HepG2 (cell line): ENCODE measurements around the gene SNRPD2. TPM values are rescaled to one million over a fixed set of nuclear protein-coding genes. Genes with fewer than 3 reads are reported as not detected.

Experiments
- CREM ChIP-seq, 2 experiments: sonication (generic) in 1 of 2; formaldehyde crosslinking in 1 of 2; IDR thresholded peaks; 2 replicates each; pipeline versions ENCODE4 v1.4.0 to v1.6.1; 2016 to 2020; ENCODE audit warnings: antibody characterized with exemption in 1 of 2, mild to moderate bottlenecking in 1 of 2, missing genetic modification reagents in 1 of 2
- ELF3 ChIP-seq: IDR thresholded peaks from 2 replicates; pipeline ENCODE4 v1.6.1; 2016; ENCODE audit warnings: missing genetic modification reagents, missing compliant biosample characterization
- FOSL2 ChIP-seq: sonication (generic); formaldehyde crosslinking; IDR thresholded peaks from 2 replicates; pipeline ENCODE4 v1.4.0; 2020; ENCODE audit warnings: missing genetic modification reagents
- FOXA3 ChIP-seq: IDR thresholded peaks from 2 replicates; pipeline ENCODE4 v1.6.1; 2016; ENCODE audit warnings: missing genetic modification reagents, missing compliant biosample characterization
- GABPA ChIP-seq, 2 experiments: IDR thresholded peaks; 2 replicates each; pipeline ENCODE4 v1.6.1; 2011 to 2016; ENCODE audit warnings: low read depth in 2 of 2, low read length in 1 of 2, missing biosample characterization in 1 of 2, missing genetic modification characterization in 1 of 2
- HCFC1 ChIP-seq: fragments of 150-350 bp; IDR thresholded peaks from 2 replicates; pipeline ENCODE4 v1.6.1; 2014; ENCODE audit warnings: low read depth, low read length
- HDAC1 ChIP-seq: sonication (generic); formaldehyde crosslinking; IDR thresholded peaks from 2 replicates; pipeline ENCODE4 v1.5.1; 2020; ENCODE audit warnings: mild to moderate bottlenecking, missing genetic modification reagents
- HDAC2 ChIP-seq: sonication (generic); formaldehyde crosslinking; IDR thresholded peaks from 2 replicates; pipeline ENCODE4 v1.4.0; 2020; ENCODE audit warnings: missing genetic modification reagents
- POLR2AphosphoS5 ChIP-seq: IDR thresholded peaks from 2 replicates; pipeline ENCODE4 v1.6.1; 2012; ENCODE audit warnings: low read depth, low read length
- SP140L ChIP-seq: sonication (generic); formaldehyde crosslinking; IDR thresholded peaks from 2 replicates; pipeline ENCODE4 v1.4.0; 2020; ENCODE audit warnings: missing genetic modification reagents, borderline replicate concordance
- YEATS2 ChIP-seq: sonication (generic); formaldehyde crosslinking; IDR thresholded peaks from 2 replicates; pipeline ENCODE4 v1.4.0; 2020; ENCODE audit warnings: missing genetic modification reagents, borderline replicate concordance
- ZMYM3 ChIP-seq: sonication (generic); formaldehyde crosslinking; IDR thresholded peaks from 2 replicates; pipeline ENCODE4 v1.5.1; 2020; ENCODE audit warnings: mild to moderate bottlenecking, missing genetic modification reagents
- ZNF224 ChIP-seq: sonication (generic); formaldehyde crosslinking; IDR thresholded peaks from 2 replicates; pipeline ENCODE4 v1.5.0; 2020; ENCODE audit warnings: mild to moderate bottlenecking, missing genetic modification reagents
- ZNF253 ChIP-seq: sonication (generic); formaldehyde crosslinking; IDR thresholded peaks from 2 replicates; pipeline ENCODE4 v1.8.0; 2022; ENCODE audit warnings: mild to moderate bottlenecking, missing genetic modification reagents, borderline replicate concordance
- ZNF274 ChIP-seq: sonication (generic); formaldehyde crosslinking; IDR thresholded peaks from 2 replicates; pipeline ENCODE4 v1.5.1; 2020; ENCODE audit warnings: mild to moderate bottlenecking, missing genetic modification reagents
- ZNF282 ChIP-seq: fragments of 450-650 bp; IDR thresholded peaks from 2 replicates; pipeline ENCODE4 v1.6.1; 2018; ENCODE audit not compliant: partially characterized antibody
- ZNF329 ChIP-seq: sonication (generic); formaldehyde crosslinking; IDR thresholded peaks from 2 replicates; pipeline ENCODE4 v1.9.0; 2021; ENCODE audit warnings: low read depth, mild to moderate bottlenecking, missing genetic modification reagents
- ZNF614 ChIP-seq: IDR thresholded peaks from 2 replicates; pipeline ENCODE4 v1.6.1; 2018; ENCODE audit warnings: missing biosample characterization, missing genetic modification reagents, inconsistent platforms, borderline replicate concordance
- ZNF713 ChIP-seq: sonication (generic); formaldehyde crosslinking; IDR thresholded peaks from 2 replicates; pipeline ENCODE4 v1.4.0; 2020; ENCODE audit warnings: mild to moderate bottlenecking, missing genetic modification reagents
- ZSCAN31 ChIP-seq: sonication (generic); formaldehyde crosslinking; IDR thresholded peaks from 2 replicates; pipeline ENCODE4 v1.5.0; 2020; ENCODE audit warnings: low read depth, mild to moderate bottlenecking, missing genetic modification reagents
- polyA plus RNA-seq, 8 experiments: library from polyadenylated mRNA; depleted of rRNA in 3 of 8; stranded (reverse) in 7 of 8; unstranded in 1 of 8; fragments of >200 nt; fragmentation: Illumina TruSeq in 4 of 8; extraction: Trizol in 4 of 8; gene quantifications; 2 replicates each; pipeline versions ENCODE4 v1.2.1 to v1.2.3, GENCODE V29; 2011 to 2016; ENCODE audit warnings: low read depth in 4 of 8, missing spikeins in 1 of 8, mixed read lengths in 1 of 8; ENCODE audit not compliant: insufficient read depth in 1 of 8
- total RNA-seq, 5 experiments: library from RNA; depleted of rRNA; stranded (reverse); fragments of >200 nt; fragmentation: Illumina TruSeq; extraction: Trizol; gene quantifications; 2 replicates each; pipeline ENCODE4 v1.2.3, GENCODE V29; 2016; ENCODE audit warnings: low read depth in 1 of 5
- TF ChIP-seq, protein P1 (sequence below): sonication (generic); formaldehyde crosslinking; IDR thresholded peaks from 2 replicates; pipeline ENCODE4 v1.4.0; 2020; ENCODE audit warnings: missing genetic modification reagents
- TF ChIP-seq, protein P2 (sequence below): IDR thresholded peaks from 2 replicates; pipeline ENCODE4 v1.6.1; 2016; ENCODE audit warnings: missing compliant biosample characterization, missing genetic modification reagents, borderline replicate concordance
- TF ChIP-seq, protein P3 (sequence below): IDR thresholded peaks from 2 replicates; pipeline ENCODE4 v1.6.1; 2016
- TF ChIP-seq, protein P4 (sequence below): sonication (generic); formaldehyde crosslinking; IDR thresholded peaks from 2 replicates; pipeline ENCODE4 v1.4.0; 2020; ENCODE audit warnings: missing genetic modification reagents

The SNRPD2 gene
- total and polyA plus RNA-seq, 2 of the 13 experiments (the other 11 are each of a cell fraction or from before 2014, with no cell fraction given) = 299 to 485 TPM

DNA sequence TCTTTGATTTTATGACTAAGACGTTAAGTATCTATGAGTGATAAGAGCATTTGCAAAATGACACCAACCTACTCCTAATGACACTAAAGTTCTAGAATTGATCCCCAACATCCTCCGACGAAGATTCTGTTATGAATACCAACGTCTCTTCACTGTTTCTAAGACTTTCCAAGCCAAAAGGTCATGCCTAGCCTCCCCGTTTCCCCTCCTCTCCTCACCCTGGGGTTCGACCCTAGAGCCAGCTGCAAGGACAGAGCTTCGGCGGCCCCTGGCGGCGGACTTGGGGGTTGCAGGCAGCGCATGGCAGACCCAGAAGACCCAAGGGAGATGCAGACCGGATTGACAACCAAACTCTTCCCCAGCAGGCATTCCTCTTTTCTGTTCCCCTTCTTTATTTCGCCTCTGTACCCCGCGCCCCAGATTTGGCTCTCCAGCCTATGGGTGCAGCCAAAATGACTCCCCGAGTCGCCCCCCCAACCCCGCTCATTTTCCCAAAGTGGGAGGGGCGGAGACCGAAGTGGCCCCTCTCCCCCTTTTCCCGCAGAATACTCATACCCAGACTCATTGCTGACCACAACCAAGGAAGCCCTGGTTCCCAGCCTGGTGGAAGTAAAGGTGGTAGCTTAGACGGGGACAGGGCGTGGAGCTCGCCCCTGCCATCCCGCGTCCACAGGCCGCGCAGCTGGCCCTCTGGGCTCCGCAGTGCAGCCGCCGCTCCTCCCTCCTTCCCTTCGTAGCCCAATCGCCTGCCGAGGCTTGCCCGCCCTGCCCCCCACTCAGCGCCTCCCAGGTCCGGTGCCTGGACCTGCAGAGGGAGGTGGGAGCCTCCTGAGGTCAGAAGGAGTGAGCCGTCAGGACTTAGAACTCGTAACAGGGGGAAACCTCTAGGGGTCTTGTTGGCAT, 48.5 kb downstream of the SNRPD2 start (continued):
- TF ChIP-seq, protein P1, sequence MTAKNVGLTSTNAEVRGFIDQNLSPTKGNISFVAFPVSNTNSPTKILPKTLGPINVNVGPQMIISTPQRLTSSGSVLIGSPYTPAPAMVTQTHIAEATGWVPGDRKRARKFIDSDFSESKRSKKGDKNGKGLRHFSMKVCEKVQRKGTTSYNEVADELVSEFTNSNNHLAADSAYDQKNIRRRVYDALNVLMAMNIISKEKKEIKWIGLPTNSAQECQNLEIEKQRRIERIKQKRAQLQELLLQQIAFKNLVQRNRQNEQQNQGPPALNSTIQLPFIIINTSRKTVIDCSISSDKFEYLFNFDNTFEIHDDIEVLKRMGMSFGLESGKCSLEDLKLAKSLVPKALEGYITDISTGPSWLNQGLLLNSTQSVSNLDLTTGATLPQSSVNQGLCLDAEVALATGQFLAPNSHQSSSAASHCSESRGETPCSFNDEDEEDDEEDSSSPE (CRISPR knock-in tag) = no peak
- TF ChIP-seq ZMYM3 (CRISPR knock-in tag) (peak; percentile 51; the same call in 1 of the 2 replicates), ZNF329 (CRISPR knock-in tag) (no peak), ZNF713 (CRISPR knock-in tag) (no peak), ZSCAN31 (CRISPR knock-in tag) (peak; percentile 50; the same call in 1 of the 2 replicates), HCFC1 (no peak), ZNF274 (CRISPR knock-in tag) (peak; percentile 5; the same call in 1 of the 2 replicates), HDAC1 (no peak; the same call in 1 of the 2 replicates), ZNF614 (no peak), GABPA (IDR thresholded peaks at IDR 0.05; ENCODE audit: low read depth, low read length) (no peak), GABPA (CRISPR knock-in tag; IDR thresholded peaks at IDR 0.05; ENCODE audit: low read depth) (no peak), SP140L (no peak), FOXA3 (CRISPR knock-in tag) (peak; percentile 19; the same call in 1 of the 2 replicates), ELF3 (CRISPR knock-in tag) (peak; percentile 19; the same call in 1 of the 2 replicates), ZNF253 (CRISPR knock-in tag) (no peak), HDAC2 (peak; percentile 20; the same call in 1 of the 2 replicates), CREM (IDR thresholded peaks at IDR 0.05) (no peak), CREM (CRISPR knock-in tag; IDR thresholded peaks at IDR 0.05) (no peak), YEATS2 (no peak), ZNF282 (no peak), POLR2AphosphoS5 (no peak), FOSL2 (CRISPR knock-in tag) (no peak), ZNF224 (CRISPR knock-in tag) (no peak)
- TF ChIP-seq, protein P2, sequence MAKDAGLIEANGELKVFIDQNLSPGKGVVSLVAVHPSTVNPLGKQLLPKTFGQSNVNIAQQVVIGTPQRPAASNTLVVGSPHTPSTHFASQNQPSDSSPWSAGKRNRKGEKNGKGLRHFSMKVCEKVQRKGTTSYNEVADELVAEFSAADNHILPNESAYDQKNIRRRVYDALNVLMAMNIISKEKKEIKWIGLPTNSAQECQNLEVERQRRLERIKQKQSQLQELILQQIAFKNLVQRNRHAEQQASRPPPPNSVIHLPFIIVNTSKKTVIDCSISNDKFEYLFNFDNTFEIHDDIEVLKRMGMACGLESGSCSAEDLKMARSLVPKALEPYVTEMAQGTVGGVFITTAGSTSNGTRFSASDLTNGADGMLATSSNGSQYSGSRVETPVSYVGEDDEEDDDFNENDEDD (CRISPR knock-in tag) = no peak
- TF ChIP-seq, protein P3, sequence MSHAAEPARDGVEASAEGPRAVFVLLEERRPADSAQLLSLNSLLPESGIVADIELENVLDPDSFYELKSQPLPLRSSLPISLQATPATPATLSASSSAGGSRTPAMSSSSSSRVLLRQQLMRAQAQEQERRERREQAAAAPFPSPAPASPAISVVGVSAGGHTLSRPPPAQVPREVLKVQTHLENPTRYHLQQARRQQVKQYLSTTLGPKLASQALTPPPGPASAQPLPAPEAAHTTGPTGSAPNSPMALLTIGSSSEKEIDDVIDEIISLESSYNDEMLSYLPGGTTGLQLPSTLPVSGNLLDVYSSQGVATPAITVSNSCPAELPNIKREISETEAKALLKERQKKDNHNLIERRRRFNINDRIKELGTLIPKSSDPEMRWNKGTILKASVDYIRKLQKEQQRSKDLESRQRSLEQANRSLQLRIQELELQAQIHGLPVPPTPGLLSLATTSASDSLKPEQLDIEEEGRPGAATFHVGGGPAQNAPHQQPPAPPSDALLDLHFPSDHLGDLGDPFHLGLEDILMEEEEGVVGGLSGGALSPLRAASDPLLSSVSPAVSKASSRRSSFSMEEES (CRISPR knock-in tag) = no peak
- TF ChIP-seq, protein P4, sequence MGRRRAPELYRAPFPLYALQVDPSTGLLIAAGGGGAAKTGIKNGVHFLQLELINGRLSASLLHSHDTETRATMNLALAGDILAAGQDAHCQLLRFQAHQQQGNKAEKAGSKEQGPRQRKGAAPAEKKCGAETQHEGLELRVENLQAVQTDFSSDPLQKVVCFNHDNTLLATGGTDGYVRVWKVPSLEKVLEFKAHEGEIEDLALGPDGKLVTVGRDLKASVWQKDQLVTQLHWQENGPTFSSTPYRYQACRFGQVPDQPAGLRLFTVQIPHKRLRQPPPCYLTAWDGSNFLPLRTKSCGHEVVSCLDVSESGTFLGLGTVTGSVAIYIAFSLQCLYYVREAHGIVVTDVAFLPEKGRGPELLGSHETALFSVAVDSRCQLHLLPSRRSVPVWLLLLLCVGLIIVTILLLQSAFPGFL (CRISPR knock-in tag) = no peak
